K562 (cell line): ENCODE measurements around the gene FBXW10B. TPM values are rescaled to one million over a fixed set of nuclear protein-coding genes. Genes with fewer than 3 reads are reported as not detected.

ENCODE experiments used
- ATAC-seq: fragments of 200-7000 bp; cut with Tn5 transposase; 3 replicates; pipeline ENCODE4 v1.9.1; 2020; ENCODE audit warnings: moderate library complexity
- BruUV-seq: library from RNA; stranded (reverse); fragments of 400-500 nt; replicated peaks from 2 replicates; lab custom pipeline; 2021; lab: Mats Ljungman, UMichigan
- CTCF ChIA-PET: fragments of 300-600 bp; formaldehyde crosslinking; extraction: SDS; loops from one replicate; lab custom pipeline; 2021; ENCODE audit warnings: low intra/inter-chr PET ratio; lab: Yijun Ruan, JAX
- POLR2A ChIA-PET: fragments of 300-600, 350-650 bp; sonication (Branson Sonifier 250); formaldehyde crosslinking; extraction: SDS; loops from one replicate; lab custom pipeline; 2021; ENCODE audit warnings: antibody characterized with exemption, inconsistent platforms; lab: Yijun Ruan, JAX
- DNase-seq, 4 experiments: peaks; one replicate each; pipeline versions ENCODE4 v3.0.0 to v3.0.0-alpha.2; 2011 to 2018; ENCODE audit warnings: low spot score in 3 of 4, mixed read lengths in 3 of 4; ENCODE audit errors: extremely low read depth in 1 of 4
- FAIRE-seq: peaks from 2 replicates; lab custom pipeline; 2011; peaks lifted over from hg19 to GRCh38; lab: Jason Lieb, UNC
- H2AFZ ChIP-seq: 2 replicates; pipeline ENCODE4 v1.6.0; 2011; ENCODE audit warnings: low read depth, low read length, control low read depth, inconsistent platforms
- H3K27ac ChIP-seq: fragments of 200-600 bp; 3 replicates; pipeline ENCODE4 v1.8.0; 2011; ENCODE audit warnings: low read depth, mild to moderate bottlenecking, control low read depth, inconsistent platforms, low read length, moderate library complexity, mixed read lengths; ENCODE audit errors: extremely low read depth
- H3K27me3 ChIP-seq, 2 experiments: fragments of 300-600 bp in 1 of 2; 2 replicates in 1 of 2; 3 replicates in 1 of 2; pipeline versions ENCODE4 v1.6.0 to v1.8.0; 2011; ENCODE audit warnings: inconsistent platforms in 2 of 2, low read length in 2 of 2, mild to moderate bottlenecking in 1 of 2, mixed read lengths in 1 of 2, moderate library complexity in 1 of 2; ENCODE audit not compliant: control insufficient read depth in 2 of 2, insufficient read depth in 2 of 2
- H3K36me3 ChIP-seq: fragments of 300-600 bp; 3 replicates; pipeline ENCODE4 v1.8.0; 2011; ENCODE audit warnings: mild to moderate bottlenecking, low read length, inconsistent platforms; ENCODE audit not compliant: control insufficient read depth, insufficient read depth
- H3K4me1 ChIP-seq, 2 experiments: fragments of 200-600 bp in 1 of 2; replicated peaks in 1 of 2; 2 replicates in 1 of 2; 3 replicates in 1 of 2; pipeline versions ENCODE4 v1.5.1 to v1.8.0; 2011; ENCODE audit warnings: inconsistent platforms in 2 of 2, low read length in 2 of 2, mild to moderate bottlenecking in 1 of 2, mixed read lengths in 1 of 2, moderate library complexity in 1 of 2; ENCODE audit not compliant: control insufficient read depth in 2 of 2, insufficient read depth in 2 of 2
- H3K4me2 ChIP-seq: 2 replicates; pipeline ENCODE4 v1.6.1; 2011; ENCODE audit warnings: low read length, control low read depth, inconsistent platforms, mixed read lengths; ENCODE audit not compliant: insufficient read depth
- H3K4me3 ChIP-seq: fragments of 200-600 bp; sonication (generic), shearing (Covaris generic); 2 replicates; pipeline ENCODE4 v1.5.1; 2016; ENCODE audit warnings: control low read depth, inconsistent platforms
- H3K79me2 ChIP-seq: fragments of 200-600 bp; 3 replicates; pipeline ENCODE4 v1.8.0; 2011; ENCODE audit warnings: low read length, inconsistent platforms; ENCODE audit not compliant: control insufficient read depth, insufficient read depth
- H3K9ac ChIP-seq, 2 experiments: 2 replicates each; pipeline versions ENCODE4 v1.6.0 to v1.6.1; 2011; ENCODE audit warnings: low read depth in 2 of 2, low read length in 2 of 2, control low read depth in 1 of 2, inconsistent platforms in 1 of 2, mild to moderate bottlenecking in 1 of 2, mixed read lengths in 1 of 2; ENCODE audit not compliant: insufficient read depth in 1 of 2
- H3K9me1 ChIP-seq: one replicate; pipeline ENCODE4 v1.6.0; 2011; ENCODE audit warnings: inconsistent platforms, mild to moderate bottlenecking, low read length, moderate library complexity; ENCODE audit not compliant: control insufficient read depth, insufficient read depth
- H3K9me3 ChIP-seq: replicated peaks from 2 replicates; pipeline ENCODE4 v1.5.1; 2011; ENCODE audit warnings: low read depth, low read length, inconsistent platforms; ENCODE audit not compliant: control insufficient read depth, insufficient read depth
- H4K20me1 ChIP-seq: replicated peaks from 2 replicates; pipeline ENCODE4 v1.6.1; 2011; ENCODE audit warnings: low read length, inconsistent platforms, mixed read lengths; ENCODE audit not compliant: control insufficient read depth, insufficient read depth
- BRCA1 ChIP-seq, 2 experiments: fragments of 450-650 bp in 1 of 2; sonication (generic) in 1 of 2; formaldehyde crosslinking in 1 of 2; IDR thresholded peaks; 2 replicates each; pipeline versions ENCODE4 v1.5.0 to v1.6.1; 2017 to 2020; ENCODE audit warnings: mild to moderate bottlenecking in 1 of 2, missing genetic modification reagents in 1 of 2
- EP400 ChIP-seq: fragments of 450-650 bp; IDR thresholded peaks from 2 replicates; pipeline ENCODE4 v1.6.1; 2017; ENCODE audit warnings: antibody characterized with exemption, mild to moderate bottlenecking, moderate library complexity
- LARP7 ChIP-seq: fragments of 450-650 bp; IDR thresholded peaks from 2 replicates; pipeline ENCODE4 v1.6.1; 2016
- PCBP2 ChIP-seq: fragments of 200-400 bp; formaldehyde crosslinking; IDR thresholded peaks from 2 replicates; pipeline ENCODE4 v1.6.1; 2018; ENCODE audit warnings: low read length, low read depth, mild to moderate bottlenecking, moderate library complexity; ENCODE audit not compliant: poor library complexity, severe bottlenecking
- RUNX1 ChIP-seq: sonication (generic); IDR thresholded peaks from 2 replicates; pipeline ENCODE4 v1.6.1; 2016; ENCODE audit warnings: antibody characterized with exemption, low read depth
- SIN3A ChIP-seq, 2 experiments: fragments of 150-350 bp in 1 of 2; IDR thresholded peaks; 2 replicates each; pipeline ENCODE4 v1.6.1; 2011 to 2016; ENCODE audit warnings: borderline replicate concordance in 2 of 2, low read depth in 2 of 2, low read length in 2 of 2, mild to moderate bottlenecking in 2 of 2, moderate library complexity in 2 of 2; ENCODE audit not compliant: control insufficient read depth in 1 of 2
- ZBTB7A ChIP-seq: IDR thresholded peaks from 2 replicates; pipeline ENCODE4 v1.6.1; 2011; ENCODE audit warnings: low read depth, mild to moderate bottlenecking, low read length, moderate library complexity, borderline replicate concordance; ENCODE audit not compliant: control insufficient read depth
- ZNF174 ChIP-seq: fragments of 250-450 bp; sonication (Bioruptor Pico); IDR thresholded peaks from 2 replicates; pipeline ENCODE4 v1.4.0; 2020; ENCODE audit warnings: mild to moderate bottlenecking
- ZNF354B ChIP-seq: fragments of 250-450 bp; sonication (Bioruptor Pico); IDR thresholded peaks from 2 replicates; pipeline ENCODE4 v1.4.0; 2020
- ZNF57 ChIP-seq: fragments of 450-650 bp; formaldehyde crosslinking; IDR thresholded peaks from 2 replicates; pipeline ENCODE4 v1.4.0; 2020; ENCODE audit warnings: mild to moderate bottlenecking, moderate library complexity
- in situ Hi-C: fragments of 300-500 bp; cut with MboI; formaldehyde crosslinking; loops from 4 replicates; pipeline ENCODE4 v1.15.0; 2018; ENCODE audit warnings: inconsistent platforms, mixed read lengths
- intact Hi-C: fragments of 100-400 bp; cut with micrococcal nuclease; formaldehyde crosslinking; loops from 2 replicates; pipeline ENCODE4 v1.14.2; 2022
- polyA plus RNA-seq, 8 experiments: library from polyadenylated mRNA; depleted of rRNA in 4 of 8; stranded (reverse) in 5 of 8; unstranded in 3 of 8; fragments of >200 nt; fragmentation: Nextera tagmentation in 2 of 8; fragmentation: Illumina TruSeq in 1 of 8; extraction: Ambion mirVana in 2 of 8; extraction: Trizol in 1 of 8; gene quantifications; 2 replicates each; pipeline versions ENCODE4 v1.2.1 to v1.2.3, GENCODE V29; 2011 to 2014; ENCODE audit warnings: inconsistent platforms in 1 of 8, missing spikeins in 1 of 8
- total RNA-seq, 7 experiments: library from RNA; depleted of rRNA in 6 of 7; stranded (reverse); fragments of >200 nt in 6 of 7; fragmentation: Illumina TruSeq in 2 of 7; extraction: Trizol in 2 of 7; gene quantifications; 2 replicates each; pipeline versions ENCODE4 v1.2.1 to v1.2.3, GENCODE V29; 2011 to 2021; ENCODE audit warnings: low replicate concordance in 1 of 7
- TF ChIP-seq, protein P1 (sequence below): sonication (generic); formaldehyde crosslinking; IDR thresholded peaks from 2 replicates; pipeline ENCODE4 v1.8.0; 2022; ENCODE audit warnings: mild to moderate bottlenecking, missing genetic modification reagents
- TF ChIP-seq, protein P2 (sequence below): fragments of 450-650 bp; IDR thresholded peaks from 2 replicates; pipeline ENCODE4 v1.6.1; 2014; ENCODE audit warnings: low read depth, mild to moderate bottlenecking, moderate library complexity, borderline replicate concordance
- TF ChIP-seq, protein P3 (sequence below), 2 experiments: IDR thresholded peaks; 2 replicates each; pipeline ENCODE4 v1.6.1; 2012; ENCODE audit warnings: improper control_type of control experiment in 2 of 2, low read depth in 2 of 2, low read length in 2 of 2, borderline replicate concordance in 1 of 2
- TF ChIP-seq, protein P4 (sequence below): fragments of 250-450 bp; sonication (Bioruptor Pico); IDR thresholded peaks from 2 replicates; pipeline ENCODE4 v1.5.0; 2021

Gene FBXW10B
- total and polyA plus RNA-seq, 9 of the 15 experiments (the other 6 are each of a cell fraction or from before 2014, with no cell fraction given), result 0.11 to 0.33 (median 0.16) TPM; not detected in 5

DNA sequence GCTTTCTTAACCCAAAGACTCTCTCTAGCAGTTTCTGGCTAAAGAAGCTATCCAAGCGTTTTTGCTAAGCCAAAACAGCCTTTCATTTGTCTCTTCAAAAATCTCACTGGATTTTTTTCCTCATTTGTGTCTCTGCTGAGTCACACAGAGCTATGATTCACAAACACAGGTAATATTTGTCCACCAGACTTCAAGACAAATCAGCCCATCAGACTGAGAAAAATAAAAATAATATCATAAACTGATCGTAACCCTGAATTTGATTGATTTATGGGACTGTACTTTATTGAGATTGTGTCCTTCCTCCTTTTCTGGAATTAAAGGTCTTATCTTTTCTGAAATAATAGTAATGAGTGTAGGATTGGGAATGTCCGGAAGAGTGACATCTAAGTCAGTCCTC is 38.8 kb upstream of the FBXW10B start (continued):
- TF ChIP-seq ZNF174 (CRISPR knock-in tag) (no peak), ZBTB7A (no peak), EP400 (no peak), ZNF354B (no peak), SIN3A (IDR thresholded peaks at IDR 0.05; ENCODE audit: borderline replicate concordance in 2 of 2, control insufficient read depth in 1 of 2, low read depth in 2 of 2, low read length in 2 of 2) (no peak), BRCA1 (IDR thresholded peaks at IDR 0.05) (no peak), BRCA1 (CRISPR knock-in tag; IDR thresholded peaks at IDR 0.05) (no peak), ZNF57 (CRISPR knock-in tag) (no peak)
- TF ChIP-seq, protein P1, sequence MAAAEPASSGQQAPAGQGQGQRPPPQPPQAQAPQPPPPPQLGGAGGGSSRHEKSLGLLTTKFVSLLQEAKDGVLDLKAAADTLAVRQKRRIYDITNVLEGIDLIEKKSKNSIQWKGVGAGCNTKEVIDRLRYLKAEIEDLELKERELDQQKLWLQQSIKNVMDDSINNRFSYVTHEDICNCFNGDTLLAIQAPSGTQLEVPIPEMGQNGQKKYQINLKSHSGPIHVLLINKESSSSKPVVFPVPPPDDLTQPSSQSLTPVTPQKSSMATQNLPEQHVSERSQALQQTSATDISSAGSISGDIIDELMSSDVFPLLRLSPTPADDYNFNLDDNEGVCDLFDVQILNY, result no peak
- TF ChIP-seq, protein P2, sequence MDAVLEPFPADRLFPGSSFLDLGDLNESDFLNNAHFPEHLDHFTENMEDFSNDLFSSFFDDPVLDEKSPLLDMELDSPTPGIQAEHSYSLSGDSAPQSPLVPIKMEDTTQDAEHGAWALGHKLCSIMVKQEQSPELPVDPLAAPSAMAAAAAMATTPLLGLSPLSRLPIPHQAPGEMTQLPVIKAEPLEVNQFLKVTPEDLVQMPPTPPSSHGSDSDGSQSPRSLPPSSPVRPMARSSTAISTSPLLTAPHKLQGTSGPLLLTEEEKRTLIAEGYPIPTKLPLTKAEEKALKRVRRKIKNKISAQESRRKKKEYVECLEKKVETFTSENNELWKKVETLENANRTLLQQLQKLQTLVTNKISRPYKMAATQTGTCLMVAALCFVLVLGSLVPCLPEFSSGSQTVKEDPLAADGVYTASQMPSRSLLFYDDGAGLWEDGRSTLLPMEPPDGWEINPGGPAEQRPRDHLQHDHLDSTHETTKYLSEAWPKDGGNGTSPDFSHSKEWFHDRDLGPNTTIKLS, result no peak
- TF ChIP-seq, all 486 proteins: peak for 0

DNA sequence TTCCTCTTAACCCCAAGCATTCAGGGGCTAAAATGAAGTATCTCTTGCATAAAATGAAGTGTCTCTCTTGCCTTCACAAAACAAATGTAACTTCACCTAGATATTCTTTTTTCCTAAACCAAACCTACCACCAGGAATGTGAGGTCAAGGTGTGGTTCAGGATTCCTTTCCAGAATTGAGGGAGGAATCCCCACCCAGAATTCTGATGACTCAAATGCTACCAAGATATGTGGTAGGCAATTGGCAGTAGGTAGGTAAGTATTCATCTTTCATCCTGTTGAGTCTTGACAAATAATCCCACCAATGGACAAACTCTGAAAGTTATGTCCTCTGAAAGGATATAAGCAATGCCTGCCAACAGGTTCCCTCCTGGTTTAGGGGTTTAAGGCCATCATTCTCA is 38.4 kb upstream of the FBXW10B start:
- ChIA-PET CTCF (no interaction called here), POLR2A (no interaction called here)
- ATAC-seq (no peak), FAIRE-seq (no peak), DNase-seq (no peak)
- no peaks in the 10 kb centered on the region for H3K9me3 ChIP-seq
- H3K4me2 ChIP-seq, result no peak overlapping the region
- no peak overlapping the region for H2AFZ ChIP-seq
- H4K20me1 ChIP-seq, result no peaks in the 10 kb centered on the region
- no peak overlapping the region for H3K4me3 ChIP-seq
- intact Hi-C loops (no loop called here), in situ Hi-C loops (no loop called here)
- no TSS peak for BruUV-seq
- H3K9me1 ChIP-seq, result no peaks in the 10 kb centered on the region
- H3K27ac ChIP-seq, result no peak overlapping the region
- H3K4me1 ChIP-seq, result no peaks in the 10 kb centered on the region
- no peaks in the 10 kb centered on the region for H3K27me3 ChIP-seq
- H3K36me3 ChIP-seq, result peaks cover 2% of the 10 kb centered on the region; the same call in 1 of the 3 replicates
- H3K79me2 ChIP-seq, result no peaks in the 10 kb centered on the region
- no peak overlapping the region for H3K9ac ChIP-seq
- TF ChIP-seq LARP7 (no peak), RUNX1 (no peak), PCBP2 (no peak)
- TF ChIP-seq, protein P3, sequence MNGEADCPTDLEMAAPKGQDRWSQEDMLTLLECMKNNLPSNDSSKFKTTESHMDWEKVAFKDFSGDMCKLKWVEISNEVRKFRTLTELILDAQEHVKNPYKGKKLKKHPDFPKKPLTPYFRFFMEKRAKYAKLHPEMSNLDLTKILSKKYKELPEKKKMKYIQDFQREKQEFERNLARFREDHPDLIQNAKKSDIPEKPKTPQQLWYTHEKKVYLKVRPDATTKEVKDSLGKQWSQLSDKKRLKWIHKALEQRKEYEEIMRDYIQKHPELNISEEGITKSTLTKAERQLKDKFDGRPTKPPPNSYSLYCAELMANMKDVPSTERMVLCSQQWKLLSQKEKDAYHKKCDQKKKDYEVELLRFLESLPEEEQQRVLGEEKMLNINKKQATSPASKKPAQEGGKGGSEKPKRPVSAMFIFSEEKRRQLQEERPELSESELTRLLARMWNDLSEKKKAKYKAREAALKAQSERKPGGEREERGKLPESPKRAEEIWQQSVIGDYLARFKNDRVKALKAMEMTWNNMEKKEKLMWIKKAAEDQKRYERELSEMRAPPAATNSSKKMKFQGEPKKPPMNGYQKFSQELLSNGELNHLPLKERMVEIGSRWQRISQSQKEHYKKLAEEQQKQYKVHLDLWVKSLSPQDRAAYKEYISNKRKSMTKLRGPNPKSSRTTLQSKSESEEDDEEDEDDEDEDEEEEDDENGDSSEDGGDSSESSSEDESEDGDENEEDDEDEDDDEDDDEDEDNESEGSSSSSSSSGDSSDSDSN (IDR thresholded peaks at IDR 0.05; ENCODE audit: borderline replicate concordance in 1 of 2, low read depth in 2 of 2, low read length in 2 of 2), result no peak
- TF ChIP-seq, protein P4, sequence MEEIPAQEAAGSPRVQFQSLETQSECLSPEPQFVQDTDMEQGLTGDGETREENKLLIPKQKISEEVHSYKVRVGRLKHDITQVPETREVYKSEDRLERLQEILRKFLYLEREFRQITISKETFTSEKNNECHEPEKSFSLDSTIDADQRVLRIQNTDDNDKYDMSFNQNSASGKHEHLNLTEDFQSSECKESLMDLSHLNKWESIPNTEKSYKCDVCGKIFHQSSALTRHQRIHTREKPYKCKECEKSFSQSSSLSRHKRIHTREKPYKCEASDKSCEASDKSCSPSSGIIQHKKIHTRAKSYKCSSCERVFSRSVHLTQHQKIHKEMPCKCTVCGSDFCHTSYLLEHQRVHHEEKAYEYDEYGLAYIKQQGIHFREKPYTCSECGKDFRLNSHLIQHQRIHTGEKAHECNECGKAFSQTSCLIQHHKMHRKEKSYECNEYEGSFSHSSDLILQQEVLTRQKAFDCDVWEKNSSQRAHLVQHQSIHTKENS, result no peak
